ENCODE results near the gene COPS8. TPM values are rescaled to one million over a fixed set of nuclear protein-coding genes. Genes with fewer than 3 reads are reported as not detected.

The COPS8 gene
- total and polyA plus RNA-seq, 2 experiments from 2014 or later, result 99.7 to 139 TPM

DNA sequence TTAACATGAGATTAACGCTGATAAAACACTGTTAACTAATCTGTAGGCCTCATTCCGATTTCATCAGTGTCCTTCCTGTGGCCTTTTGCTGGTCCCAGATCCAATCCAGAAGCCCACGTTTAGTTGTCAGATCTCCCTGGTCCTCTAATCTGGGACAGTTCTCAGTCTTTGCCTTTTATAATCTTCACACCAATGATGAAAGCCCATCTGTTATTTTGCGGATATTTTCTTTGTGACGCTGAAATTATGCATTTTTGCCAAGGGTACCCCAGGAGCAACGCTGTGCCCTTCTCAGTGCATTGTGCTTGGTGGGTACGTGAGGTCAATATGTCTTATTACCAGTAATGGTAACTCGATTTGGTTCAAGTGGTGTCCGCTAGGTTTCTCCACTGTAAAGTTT is 51.1 kb downstream of the COPS8 start:
- Histone ChIP-seq H3K4me1 (ENCODE audit: low read depth) (no peaks in the 10 kb centered on the region), H3K4me3 (no peak overlapping the region), H3K27ac (no peak overlapping the region), H3K9me3 (ENCODE audit: low read depth) (no peaks in the 10 kb centered on the region), H3K27me3 (no peaks in the 10 kb centered on the region), H3K36me3 (no peaks in the 10 kb centered on the region)
- TF ChIP-seq, protein P1, sequence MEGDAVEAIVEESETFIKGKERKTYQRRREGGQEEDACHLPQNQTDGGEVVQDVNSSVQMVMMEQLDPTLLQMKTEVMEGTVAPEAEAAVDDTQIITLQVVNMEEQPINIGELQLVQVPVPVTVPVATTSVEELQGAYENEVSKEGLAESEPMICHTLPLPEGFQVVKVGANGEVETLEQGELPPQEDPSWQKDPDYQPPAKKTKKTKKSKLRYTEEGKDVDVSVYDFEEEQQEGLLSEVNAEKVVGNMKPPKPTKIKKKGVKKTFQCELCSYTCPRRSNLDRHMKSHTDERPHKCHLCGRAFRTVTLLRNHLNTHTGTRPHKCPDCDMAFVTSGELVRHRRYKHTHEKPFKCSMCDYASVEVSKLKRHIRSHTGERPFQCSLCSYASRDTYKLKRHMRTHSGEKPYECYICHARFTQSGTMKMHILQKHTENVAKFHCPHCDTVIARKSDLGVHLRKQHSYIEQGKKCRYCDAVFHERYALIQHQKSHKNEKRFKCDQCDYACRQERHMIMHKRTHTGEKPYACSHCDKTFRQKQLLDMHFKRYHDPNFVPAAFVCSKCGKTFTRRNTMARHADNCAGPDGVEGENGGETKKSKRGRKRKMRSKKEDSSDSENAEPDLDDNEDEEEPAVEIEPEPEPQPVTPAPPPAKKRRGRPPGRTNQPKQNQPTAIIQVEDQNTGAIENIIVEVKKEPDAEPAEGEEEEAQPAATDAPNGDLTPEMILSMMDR (IDR thresholded peaks at IDR 0.05; ENCODE audit: low read depth, low read length), result no peak
- DNase-seq (ENCODE audit: low read depth in 1 of 2, low spot score in 1 of 2), result no peak

DNA sequence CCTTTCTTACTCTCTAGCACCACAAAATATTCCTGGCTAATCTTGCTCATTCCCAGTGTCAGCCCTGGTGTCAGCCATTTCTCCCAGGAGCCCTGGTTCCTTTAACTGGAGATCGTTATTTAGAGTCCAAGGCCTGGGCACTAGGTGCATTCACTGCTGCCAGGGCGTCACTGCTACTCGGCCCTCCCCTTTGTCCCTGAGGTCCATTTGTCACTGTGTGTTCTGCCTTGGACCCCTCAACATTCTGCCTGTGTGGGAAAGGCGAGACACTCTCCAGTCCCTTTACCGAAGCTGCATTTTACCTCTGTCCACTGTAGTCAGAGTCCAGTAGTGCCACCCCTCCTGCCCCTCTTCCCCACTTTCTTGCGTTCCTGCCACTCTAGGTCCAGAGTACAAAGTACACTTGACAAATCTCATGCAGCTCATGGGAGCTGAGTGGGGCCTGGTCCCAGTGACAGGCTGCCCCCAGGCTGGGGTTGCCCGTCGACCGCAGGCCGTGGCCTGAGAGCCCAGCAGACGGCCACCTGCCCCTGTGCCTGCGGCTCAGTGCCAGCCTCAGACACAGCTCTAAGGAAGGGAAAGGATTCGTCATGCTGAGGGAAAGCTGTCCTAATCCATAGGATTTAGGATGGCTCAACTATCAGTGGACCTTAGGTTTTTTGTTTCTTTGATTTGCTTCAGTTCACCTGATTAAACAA is 52.1 kb downstream of the COPS8 start:
- Histone ChIP-seq H3K4me1 (ENCODE audit: low read depth) (no peaks in the 10 kb centered on the region), H3K27ac (no peak overlapping the region), H3K27me3 (no peaks in the 10 kb centered on the region), H3K9me3 (ENCODE audit: low read depth) (no peaks in the 10 kb centered on the region), H3K36me3 (no peaks in the 10 kb centered on the region), H3K4me3 (no peak overlapping the region)
- TF ChIP-seq, protein P1 (IDR thresholded peaks at IDR 0.05; ENCODE audit: low read depth, low read length), result no peak
- no peak for DNase-seq (ENCODE audit: low read depth in 1 of 2, low spot score in 1 of 2)

DNA sequence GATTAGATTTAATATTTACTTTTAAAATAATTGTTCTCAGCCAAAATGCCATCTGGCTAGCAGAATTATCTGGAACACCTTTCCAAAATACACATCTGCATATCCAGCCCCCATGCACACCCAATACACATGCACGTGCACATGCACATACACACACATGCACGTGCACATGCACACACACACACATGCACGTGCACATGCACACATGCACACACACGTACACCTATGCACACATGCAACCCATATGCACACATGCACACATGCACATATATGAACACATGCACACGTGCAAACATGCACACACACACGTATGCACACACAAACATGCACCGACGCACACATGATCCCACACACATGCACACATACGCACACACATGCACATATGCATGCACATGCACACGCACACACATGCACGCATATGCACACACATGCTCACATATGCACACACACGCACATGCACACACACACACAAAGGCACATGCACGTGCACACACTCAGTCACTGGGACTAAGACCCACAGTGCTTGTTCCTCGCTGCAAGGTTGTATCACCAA is 53.5 kb downstream of the COPS8 start:
- DNase-seq (ENCODE audit: low read depth in 1 of 2, low spot score in 1 of 2), result no peak
- H3K27ac ChIP-seq, result no peak overlapping the region
- no peaks in the 10 kb centered on the region for H3K9me3 ChIP-seq (ENCODE audit: low read depth)
- TF ChIP-seq, protein P1 (IDR thresholded peaks at IDR 0.05; ENCODE audit: low read depth, low read length), result no peak
- H3K36me3 ChIP-seq, result no peaks in the 10 kb centered on the region
- H3K4me1 ChIP-seq (ENCODE audit: low read depth), result no peaks in the 10 kb centered on the region
- no peaks in the 10 kb centered on the region for H3K27me3 ChIP-seq
- no peak overlapping the region for H3K4me3 ChIP-seq

DNA sequence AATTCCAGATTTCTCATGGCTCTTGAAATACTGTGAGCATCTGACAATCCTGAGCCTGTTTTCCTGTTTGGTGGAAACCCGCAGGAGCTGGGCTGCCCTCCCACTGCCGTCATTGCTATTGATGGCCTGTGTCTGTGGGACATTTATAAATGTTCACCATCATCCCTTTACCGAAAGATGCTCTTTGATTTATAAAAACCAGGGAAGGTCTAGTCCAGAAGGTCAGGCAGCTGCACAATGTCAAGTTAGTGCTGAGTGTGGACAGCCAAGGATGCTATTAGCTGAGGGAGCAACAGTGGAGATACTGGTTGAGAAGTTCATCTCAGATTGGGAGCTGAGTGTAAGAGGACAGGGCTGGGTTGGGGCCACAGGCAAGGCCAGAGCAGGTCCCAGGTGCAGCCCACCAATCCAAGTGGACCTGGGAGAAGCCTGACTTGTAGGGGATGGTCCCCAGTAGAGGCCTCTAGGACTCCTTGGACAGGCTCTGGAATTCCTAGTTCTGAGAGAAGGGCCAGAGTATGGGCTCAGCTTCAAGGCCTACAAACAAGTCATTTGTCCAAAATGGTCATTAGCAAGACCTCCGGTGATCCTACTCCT is 55.1 kb downstream of the COPS8 start:
- Histone ChIP-seq H3K9me3 (ENCODE audit: low read depth) (no peaks in the 10 kb centered on the region), H3K4me3 (no peak overlapping the region), H3K27me3 (no peaks in the 10 kb centered on the region), H3K36me3 (no peaks in the 10 kb centered on the region), H3K4me1 (ENCODE audit: low read depth) (no peaks in the 10 kb centered on the region), H3K27ac (no peak overlapping the region)
- no peak for DNase-seq (ENCODE audit: low read depth in 1 of 2, low spot score in 1 of 2)
- TF ChIP-seq, protein P1 (IDR thresholded peaks at IDR 0.05; ENCODE audit: low read depth, low read length), result no peak

DNA sequence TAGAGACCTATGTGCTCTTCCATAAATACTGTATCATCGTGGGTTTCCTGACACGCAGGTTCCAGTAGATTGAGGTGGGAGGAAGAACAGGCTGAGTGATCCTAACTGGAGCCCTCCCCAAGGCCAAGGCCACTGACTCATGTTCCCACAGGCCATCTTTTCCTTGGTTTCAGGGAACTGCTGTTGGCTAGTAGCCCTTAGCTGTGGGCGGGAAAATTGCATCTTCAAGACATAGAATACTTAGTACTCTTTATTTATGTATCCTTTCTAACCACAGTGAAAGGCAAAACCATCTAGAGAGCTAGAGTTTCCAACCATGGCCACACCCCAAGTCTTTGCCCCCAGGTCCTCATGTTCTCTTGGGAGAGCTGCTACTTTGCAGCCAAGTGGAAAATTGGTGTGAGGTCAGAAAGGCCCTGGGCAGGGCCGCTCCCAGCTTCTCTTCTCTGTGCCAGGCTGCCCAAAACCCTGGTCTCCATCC is 55.9 kb downstream of the COPS8 start:
- Histone ChIP-seq H3K27me3 (no peaks in the 10 kb centered on the region), H3K4me1 (ENCODE audit: low read depth) (no peaks in the 10 kb centered on the region), H3K36me3 (no peaks in the 10 kb centered on the region), H3K9me3 (ENCODE audit: low read depth) (no peaks in the 10 kb centered on the region), H3K27ac (no peak overlapping the region), H3K4me3 (no peak overlapping the region)
- TF ChIP-seq, protein P1 (IDR thresholded peaks at IDR 0.05; ENCODE audit: low read depth, low read length), result no peak
- DNase-seq (ENCODE audit: low read depth in 1 of 2, low spot score in 1 of 2), result peak in 1 of 2 donors; percentile 41
